Testis (tissue), 2 donors: ENCODE data around the gene AHCYL1.
"Not testable (repeated sequence)": the region's sequence is repeated elsewhere in the genome, so short reads cannot be mapped to it uniquely, and the experiment has no call there.

Experiments
- POLR2A ChIP-seq: fragments of 450-650 bp; IDR thresholded peaks from one replicate; pipeline ENCODE4 v1.6.1; 2017; ENCODE audit warnings: antibody characterized with exemption, mild to moderate bottlenecking, moderate library complexity
- TF ChIP-seq, protein P1 (sequence below), 3 experiments: fragments of 450-650 bp in 2 of 3; fragments of 200-600 bp in 1 of 3; sonication (generic) in 1 of 3; IDR thresholded peaks; one replicate each; pipeline ENCODE4 v1.5.1; 2016 to 2019; ENCODE audit warnings: antibody characterized with exemption in 3 of 3, mild to moderate bottlenecking in 2 of 3, moderate library complexity in 1 of 3

DNA sequence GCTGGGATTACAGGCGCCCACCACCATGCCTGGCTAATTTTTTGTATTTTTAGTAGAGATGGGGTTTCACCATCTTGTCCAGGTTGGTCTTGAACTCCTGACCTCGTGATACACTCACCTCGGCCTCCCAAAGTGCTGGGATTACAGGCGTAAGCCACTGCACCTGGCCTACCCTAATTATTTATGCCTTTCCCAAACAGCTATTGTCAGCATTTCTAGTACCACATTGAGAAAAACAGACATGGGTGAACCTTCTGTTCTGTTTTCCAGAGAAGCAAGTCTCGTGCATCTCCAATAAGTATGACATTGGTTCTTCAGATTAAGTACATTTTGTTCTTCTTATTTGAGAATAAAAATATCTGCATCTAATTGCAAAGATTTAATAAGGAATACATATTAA lies 33.1 kb upstream of the AHCYL1 start:
- TF ChIP-seq, protein P1, sequence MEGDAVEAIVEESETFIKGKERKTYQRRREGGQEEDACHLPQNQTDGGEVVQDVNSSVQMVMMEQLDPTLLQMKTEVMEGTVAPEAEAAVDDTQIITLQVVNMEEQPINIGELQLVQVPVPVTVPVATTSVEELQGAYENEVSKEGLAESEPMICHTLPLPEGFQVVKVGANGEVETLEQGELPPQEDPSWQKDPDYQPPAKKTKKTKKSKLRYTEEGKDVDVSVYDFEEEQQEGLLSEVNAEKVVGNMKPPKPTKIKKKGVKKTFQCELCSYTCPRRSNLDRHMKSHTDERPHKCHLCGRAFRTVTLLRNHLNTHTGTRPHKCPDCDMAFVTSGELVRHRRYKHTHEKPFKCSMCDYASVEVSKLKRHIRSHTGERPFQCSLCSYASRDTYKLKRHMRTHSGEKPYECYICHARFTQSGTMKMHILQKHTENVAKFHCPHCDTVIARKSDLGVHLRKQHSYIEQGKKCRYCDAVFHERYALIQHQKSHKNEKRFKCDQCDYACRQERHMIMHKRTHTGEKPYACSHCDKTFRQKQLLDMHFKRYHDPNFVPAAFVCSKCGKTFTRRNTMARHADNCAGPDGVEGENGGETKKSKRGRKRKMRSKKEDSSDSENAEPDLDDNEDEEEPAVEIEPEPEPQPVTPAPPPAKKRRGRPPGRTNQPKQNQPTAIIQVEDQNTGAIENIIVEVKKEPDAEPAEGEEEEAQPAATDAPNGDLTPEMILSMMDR (IDR thresholded peaks at IDR 0.05) = not testable (repeated sequence)
- TF ChIP-seq POLR2A = not testable (repeated sequence)
